BJ (cell line): ENCODE data around the gene ZNF772. TPM values are rescaled to one million over a fixed set of nuclear protein-coding genes. Genes with fewer than 3 reads are reported as not detected.
"Not testable (repeated sequence)": the region's sequence is repeated elsewhere in the genome, so short reads cannot be mapped to it uniquely, and the experiment has no call there.

Experiments used
- CTCF ChIA-PET: fragments of 350-600 bp; formaldehyde crosslinking; extraction: SDS; loops from one replicate; lab custom pipeline; 2021; ENCODE audit warnings: antibody characterized with exemption, inconsistent platforms; lab: Yijun Ruan, JAX
- POLR2A ChIA-PET: fragments of 300-600 bp; sonication (Branson Sonifier 250); formaldehyde crosslinking; extraction: SDS; loops from one replicate; lab custom pipeline; 2021; ENCODE audit warnings: antibody characterized with exemption; lab: Charles Lee
- DNase-seq: peaks from one replicate; pipeline ENCODE4 v3.0.0-alpha.2; 2011; ENCODE audit warnings: low read depth
- H3K27me3 ChIP-seq: 2 replicates; pipeline ENCODE4 v1.6.0; 2011; ENCODE audit warnings: low read length; ENCODE audit not compliant: control insufficient read depth, insufficient read depth
- H3K36me3 ChIP-seq: 2 replicates; pipeline ENCODE4 v1.5.1; 2011; ENCODE audit warnings: low read length; ENCODE audit not compliant: control insufficient read depth, insufficient read depth
- H3K4me3 ChIP-seq: 2 replicates; pipeline ENCODE4 v1.5.1; 2011; ENCODE audit warnings: low read depth, mild to moderate bottlenecking, control low read depth, low read length
- CTCF ChIP-seq: IDR thresholded peaks from 2 replicates; pipeline ENCODE4 v1.5.1; 2011; ENCODE audit warnings: low read depth, mild to moderate bottlenecking, control low read depth, inconsistent platforms, low read length, moderate library complexity; ENCODE audit not compliant: insufficient read depth
- polyA minus RNA-seq: library from RNA; depleted of rRNA, polyadenylated mRNA; stranded (reverse); fragments of >200 nt; gene quantifications from 2 replicates; pipeline ENCODE4 v1.2.3, GENCODE V29; 2011; rRNA and poly(A)+ RNA removed
- polyA plus RNA-seq: library from polyadenylated mRNA; depleted of rRNA; stranded (reverse); fragments of >200 nt; gene quantifications from 2 replicates; pipeline ENCODE4 v1.2.3, GENCODE V29; 2011; rRNA removed

The ZNF772 gene
- polyA plus RNA-seq (3.6 and 5.8 TPM in 2 replicates), polyA minus RNA-seq (7.8 and 8.2 TPM in 2 replicates)

- CTCF ChIA-PET: interaction anchor here (1.4 kb wide), 2 partner anchors 9 to 10 kb away, joined by 3 to 5 read pairs; partner anchors contain the start of gene ZNF419
- H3K36me3 ChIP-seq: peaks cover 21% of the 10 kb centered on the region
- H3K27me3 ChIP-seq: no peaks in the 10 kb centered on the region
- POLR2A ChIA-PET: interaction anchor here (0.6 to 0.7 kb wide), 4 partner anchors 10 to 678 kb away, joined by 3 to 4 read pairs (median 3); partner anchors contain the start of genes ZNF419 and ZNF749
- H3K4me3 ChIP-seq: peak within 1 kb of the TSS; percentile 63
- TF ChIP-seq CTCF: peak; percentile 79
- DNase-seq: peak; percentile 85
These were observed at the start of gene ZNF772 for GRCh38 chr19:57477191-57478008. Gene ZNF772 (minus strand): TSS chr19:57477566. CDS start chr19:57477309, 257 bp downstream.

- H3K36me3 ChIP-seq, DNase-seq, H3K4me3 ChIP-seq, H3K27me3 ChIP-seq, CTCF ChIA-PET, POLR2A ChIA-PET: not testable (repeated sequence)
These were observed 40.7 kb upstream of the ZNF772 start for GRCh38 chr19:57518021-57518420.

GRCh38 chr19:57515255-57515654 is 37.9 kb upstream of the ZNF772 start:
- no peak for DNase-seq
- no peak for TF ChIP-seq CTCF
- no peaks in the 10 kb centered on the region for H3K27me3 ChIP-seq
- CTCF ChIA-PET: interaction anchor here (0.8 kb wide), 1 partner anchor 8 kb away, joined by 3 read pairs; no protein-coding TSS in a partner anchor
- H3K4me3 ChIP-seq: no peak overlapping the region
- POLR2A ChIA-PET: no interaction called here
- peaks cover 3% of the 10 kb centered on the region for H3K36me3 ChIP-seq

- no peaks in the 10 kb centered on the region for H3K27me3 ChIP-seq
- TF ChIP-seq CTCF: no peak
- ChIA-PET POLR2A (no interaction called here), CTCF (interaction anchor here (1.1 kb wide), 1 partner anchor 10 kb away, joined by 4 read pairs; no protein-coding TSS in a partner anchor)
- peaks cover 3% of the 10 kb centered on the region for H3K36me3 ChIP-seq
- H3K4me3 ChIP-seq: no peak overlapping the region
- DNase-seq: no peak
These were observed 35.5 kb upstream of the ZNF772 start for GRCh38 chr19:57512845-57513244.

- ChIA-PET POLR2A (no interaction called here), CTCF (no interaction called here)
- H3K36me3 ChIP-seq: peaks cover 14% of the 10 kb centered on the region
- H3K27me3 ChIP-seq: no peaks in the 10 kb centered on the region
- no peak for DNase-seq
- no peak for TF ChIP-seq CTCF
- H3K4me3 ChIP-seq: no peak overlapping the region
These were observed 34.1 kb upstream of the ZNF772 start for GRCh38 chr19:57511484-57511883.
